Measurements from ENCODE around the gene H2AZ2. TPM values are rescaled to one million over a fixed set of nuclear protein-coding genes. Genes with fewer than 3 reads are reported as not detected.
"Not testable (repeated sequence)": the region's sequence is repeated elsewhere in the genome, so short reads cannot be mapped to it uniquely, and the experiment has no call there.

H2AZ2 gene
- total RNA-seq, 1 donor from 2014 or later = 227 TPM

- FAIRE-seq = no peak
- DNase-seq (ENCODE audit: low spot score in 2 of 2) = no peak
Measured at GRCh38 chr7:44791278-44792219, 56.3 kb downstream of the H2AZ2 start.

GRCh38 chr7:44789990-44790389 lies 57.9 kb downstream of the H2AZ2 start:
- FAIRE-seq (no peak), DNase-seq (ENCODE audit: low spot score in 2 of 2) (no peak)

- DNase-seq (ENCODE audit: low spot score in 2 of 2) = no peak
- no peak for FAIRE-seq
Measured at GRCh38 chr7:44787762-44788161, 60.1 kb downstream of the H2AZ2 start.

GRCh38 chr7:44787041-44787440 lies 60.8 kb downstream of the H2AZ2 start:
- DNase-seq (ENCODE audit: low spot score in 2 of 2) (no peak), FAIRE-seq (no peak)

- not testable (repeated sequence) for FAIRE-seq
Measured at GRCh38 chr7:44785218-44785617, 62.7 kb downstream of the H2AZ2 start.

GRCh38 chr7:44784364-44784763 lies 63.5 kb downstream of the H2AZ2 start:
- no peak for FAIRE-seq
- DNase-seq (ENCODE audit: low spot score in 2 of 2) = no peak

More at GRCh38 chr7:44785218-44785617, 62.7 kb downstream of the H2AZ2 start:
- DNase-seq (ENCODE audit: low spot score in 2 of 2) = not testable (repeated sequence)

GRCh38 chr7:44783407-44783806 lies 64.5 kb downstream of the H2AZ2 start:
- FAIRE-seq (no peak), DNase-seq (ENCODE audit: low spot score in 2 of 2) (no peak)

- no peak for FAIRE-seq
- DNase-seq (ENCODE audit: low spot score in 2 of 2) = no peak
Measured at GRCh38 chr7:44782460-44782859, 65.4 kb downstream of the H2AZ2 start.

Other genes with a start within 250 kb of the H2AZ2 start
- 35.1 TPM for gene OGDH, start 241.5 kb downstream of the H2AZ2 start, total RNA-seq
- gene ZMIZ2, start 99.2 kb downstream of the H2AZ2 start, total RNA-seq = 9.8 TPM
- gene PPIA, start 51.4 kb downstream of the H2AZ2 start, total RNA-seq = 518 TPM
- 36.7 TPM for gene PURB, start 37.4 kb upstream of the H2AZ2 start, total RNA-seq
- gene MYO1G, start 130.9 kb upstream of the H2AZ2 start, total RNA-seq = 0.41 TPM
- 22.4 TPM for gene CCM2, start 152.1 kb upstream of the H2AZ2 start, total RNA-seq
- gene NACAD, start 240.9 kb upstream of the H2AZ2 start, total RNA-seq = 4.9 TPM